Ecto neural progenitor cell (in vitro differentiated cells): ENCODE data around the gene MAPK7.

Experiments used
- DNase-seq: peaks from one replicate; pipeline ENCODE4 v3.0.0-alpha.2; 2018; ENCODE audit warnings: low spot score

Gene MAPK7

DNA sequence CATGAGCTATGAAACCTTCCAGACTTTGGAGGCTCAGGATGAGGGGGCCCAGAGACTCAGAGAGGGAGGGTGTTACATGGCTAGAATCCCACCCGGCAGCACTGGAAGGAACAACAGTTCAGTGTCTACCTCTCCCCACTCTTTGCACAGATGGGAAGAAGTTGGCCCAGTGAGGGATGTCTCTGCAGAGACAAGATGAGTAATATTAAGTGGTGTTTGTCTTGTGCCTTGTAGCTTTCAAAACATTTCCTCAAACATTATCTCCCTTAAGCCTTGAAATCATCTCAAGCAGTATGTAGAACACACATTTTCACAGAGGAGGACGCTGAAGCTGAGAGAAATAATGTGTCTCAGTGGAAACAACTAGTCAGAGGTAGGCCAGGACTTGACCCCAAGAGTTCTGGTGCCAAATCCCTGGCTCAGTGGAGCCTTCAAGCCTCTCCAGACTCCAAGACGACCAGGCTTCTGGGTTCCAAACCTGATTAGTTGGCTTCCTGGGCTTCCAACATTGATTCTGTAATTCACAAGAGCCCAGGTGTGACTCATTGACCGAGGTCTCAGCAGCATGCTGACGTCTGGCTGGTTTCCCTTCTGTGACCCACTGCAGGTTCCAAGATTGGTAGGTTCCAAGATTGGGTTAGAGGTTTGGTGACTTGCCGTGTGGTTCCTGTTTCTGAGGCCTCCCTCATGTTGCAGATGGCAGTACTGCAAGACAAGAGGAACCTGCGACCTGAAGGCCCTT is 40.1 kb downstream of the MAPK7 start:
- DNase-seq = no peak

DNA sequence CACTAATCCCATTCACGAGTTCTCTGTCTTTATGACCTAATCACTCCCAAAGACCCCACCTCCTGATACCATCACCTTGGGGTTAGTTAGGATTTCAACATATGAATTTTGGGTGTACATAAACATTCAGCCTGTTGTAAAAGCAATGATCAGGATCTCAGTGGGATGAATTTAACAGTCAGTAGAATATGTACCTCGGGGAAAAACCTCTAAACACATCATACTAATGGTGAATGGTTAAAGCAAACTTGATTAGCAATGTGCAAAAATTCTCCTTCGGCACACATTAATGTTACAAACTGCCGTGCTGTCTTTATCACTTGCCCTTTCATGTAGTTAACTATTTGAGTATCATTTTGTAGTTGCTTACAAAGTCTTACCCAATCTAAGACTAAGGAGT is 42.9 kb downstream of the MAPK7 start:
- no peak for DNase-seq

- no peak for DNase-seq
Observed at GRCh38 chr17:19421926-19422325, 43.6 kb downstream of the MAPK7 start.

- DNase-seq = no peak
Observed at GRCh38 chr17:19424934-19425868, 46.9 kb downstream of the MAPK7 start.

GRCh38 chr17:19426631-19427030 is 48.3 kb downstream of the MAPK7 start:
- no peak for DNase-seq

- no peak for DNase-seq
Observed at GRCh38 chr17:19431691-19432090, 53.4 kb downstream of the MAPK7 start.
